ENCODE data around the gene INPP4B. TPM values are rescaled to one million over a fixed set of nuclear protein-coding genes. Genes with fewer than 3 reads are reported as not detected.

INPP4B gene
- total and polyA plus RNA-seq, 7 donors = 1.5 to 16.8 (median 9.5) TPM

DNA sequence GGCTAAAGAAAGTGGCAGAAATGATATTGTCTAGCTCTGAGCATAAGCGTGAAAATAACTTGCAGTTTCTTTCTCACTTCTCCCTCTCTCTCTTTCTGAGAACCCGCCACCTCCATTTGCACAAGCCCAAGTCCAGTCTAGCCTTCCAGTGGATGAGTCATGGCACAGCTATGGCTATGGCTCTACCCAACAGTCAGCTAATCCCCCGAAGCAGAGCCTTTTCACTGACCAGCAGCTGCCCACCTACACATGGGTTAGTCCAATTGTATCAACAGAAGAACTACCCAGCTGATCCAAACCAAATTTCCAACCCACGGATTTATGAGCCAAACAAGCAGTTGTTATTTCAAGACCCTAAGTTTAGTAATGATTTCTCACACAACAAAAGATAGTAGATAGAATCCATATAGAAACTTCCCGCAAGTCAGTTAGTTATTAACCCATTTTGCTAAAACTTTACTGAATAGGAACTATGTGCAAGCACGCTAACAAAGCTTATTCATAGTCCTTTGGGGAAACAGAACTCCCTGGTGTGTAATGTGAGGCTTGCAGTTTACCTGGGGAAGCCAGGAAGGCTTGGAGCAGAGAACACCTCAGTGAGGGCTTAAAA, 282.3 kb downstream of the INPP4B start:
- WGBS, 3 donors = 75 to 82% (median 80%) methylated on average over 6 of the region's 6 CpGs
- intact Hi-C loops (cut with DNase I) = no loop called here

DNA sequence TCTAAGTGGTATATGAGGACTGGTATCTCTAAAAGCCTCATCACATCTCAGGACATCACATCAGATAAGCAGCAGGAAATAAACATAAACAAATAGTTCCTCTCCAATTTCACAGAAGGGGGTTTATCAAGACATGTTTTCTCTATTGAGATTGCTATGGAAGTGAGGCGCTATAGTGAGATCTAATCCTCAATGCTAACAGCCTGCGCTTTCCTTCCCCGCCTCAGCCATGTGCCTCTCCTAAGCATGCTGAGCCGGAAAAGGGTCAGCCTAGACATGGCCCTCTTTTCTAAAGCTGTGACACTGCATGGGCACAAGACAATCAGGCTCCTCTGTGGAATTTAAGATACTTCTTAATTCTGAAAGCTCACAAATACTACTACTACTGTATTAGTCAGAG, 286.1 kb downstream of the INPP4B start:
- no peak for DNase-seq
- Histone ChIP-seq H3K9me3 (no peaks in the 10 kb centered on the region), H3K36me3 (ENCODE audit: insufficient read depth in 1 of 2, low read depth in 1 of 2) (no peaks in the 10 kb centered on the region), H3K27ac (no peak overlapping the region), H3K27me3 (ENCODE audit: insufficient read depth in 3 of 3, low read length in 2 of 3) (no peaks in the 10 kb centered on the region), H3K4me1 (no peaks in the 10 kb centered on the region), H3K4me3 (no peak overlapping the region)
- ATAC-seq = no peak
- TF ChIP-seq, protein P1, sequence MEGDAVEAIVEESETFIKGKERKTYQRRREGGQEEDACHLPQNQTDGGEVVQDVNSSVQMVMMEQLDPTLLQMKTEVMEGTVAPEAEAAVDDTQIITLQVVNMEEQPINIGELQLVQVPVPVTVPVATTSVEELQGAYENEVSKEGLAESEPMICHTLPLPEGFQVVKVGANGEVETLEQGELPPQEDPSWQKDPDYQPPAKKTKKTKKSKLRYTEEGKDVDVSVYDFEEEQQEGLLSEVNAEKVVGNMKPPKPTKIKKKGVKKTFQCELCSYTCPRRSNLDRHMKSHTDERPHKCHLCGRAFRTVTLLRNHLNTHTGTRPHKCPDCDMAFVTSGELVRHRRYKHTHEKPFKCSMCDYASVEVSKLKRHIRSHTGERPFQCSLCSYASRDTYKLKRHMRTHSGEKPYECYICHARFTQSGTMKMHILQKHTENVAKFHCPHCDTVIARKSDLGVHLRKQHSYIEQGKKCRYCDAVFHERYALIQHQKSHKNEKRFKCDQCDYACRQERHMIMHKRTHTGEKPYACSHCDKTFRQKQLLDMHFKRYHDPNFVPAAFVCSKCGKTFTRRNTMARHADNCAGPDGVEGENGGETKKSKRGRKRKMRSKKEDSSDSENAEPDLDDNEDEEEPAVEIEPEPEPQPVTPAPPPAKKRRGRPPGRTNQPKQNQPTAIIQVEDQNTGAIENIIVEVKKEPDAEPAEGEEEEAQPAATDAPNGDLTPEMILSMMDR (IDR thresholded peaks at IDR 0.05) = no peak
- WGBS, 3 donors = 94 to 98% (median 95%) methylated on average over 4 of the region's 4 CpGs
- intact Hi-C loops (cut with DNase I) = no loop called here

More for the DNA sequence above, 282.3 kb downstream of the INPP4B start:
- no peaks in the 10 kb centered on the region for H3K36me3 ChIP-seq (ENCODE audit: insufficient read depth in 1 of 2, low read depth in 1 of 2)
- H3K27me3 ChIP-seq (ENCODE audit: insufficient read depth in 3 of 3, low read length in 2 of 3) = no peaks in the 10 kb centered on the region
- TF ChIP-seq, protein P1 (IDR thresholded peaks at IDR 0.05) = no peak
- H3K4me3 ChIP-seq = no peak overlapping the region
- no peak overlapping the region for H3K27ac ChIP-seq
- no peaks in the 10 kb centered on the region for H3K9me3 ChIP-seq
- no peaks in the 10 kb centered on the region for H3K4me1 ChIP-seq
- ATAC-seq (peak in 1 of 4 donors; percentile 38), DNase-seq (no peak)

DNA sequence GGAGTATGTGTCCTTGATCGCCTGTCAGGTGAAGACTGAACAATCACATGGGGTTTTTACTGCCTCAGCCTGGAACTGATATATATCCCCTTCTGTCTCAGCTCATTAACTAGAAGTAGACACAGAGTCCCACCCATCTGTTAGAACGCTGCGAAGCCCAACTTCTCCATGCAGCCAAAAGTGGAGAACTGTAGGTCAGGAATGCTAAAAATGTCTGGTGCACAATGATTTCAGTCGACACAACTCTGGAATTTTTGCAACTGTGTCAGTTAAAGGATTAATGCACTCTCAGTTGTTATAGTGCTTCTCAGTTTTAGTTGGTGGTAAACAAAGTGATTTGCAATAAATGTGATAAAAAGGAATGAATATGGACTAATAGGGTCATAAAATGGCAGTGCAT, 287.2 kb downstream of the INPP4B start:
- Histone ChIP-seq H3K27ac (no peak overlapping the region), H3K36me3 (ENCODE audit: insufficient read depth in 1 of 2, low read depth in 1 of 2) (no peaks in the 10 kb centered on the region), H3K4me1 (no peaks in the 10 kb centered on the region), H3K4me3 (no peak overlapping the region), H3K27me3 (ENCODE audit: insufficient read depth in 3 of 3, low read length in 2 of 3) (no peaks in the 10 kb centered on the region), H3K9me3 (no peaks in the 10 kb centered on the region)
- ATAC-seq (no peak), DNase-seq (no peak)
- intact Hi-C loops (cut with DNase I) = no loop called here
- WGBS, 3 donors = 38 to 47% (median 42%) methylated on average over 4 of the region's 4 CpGs
- TF ChIP-seq, protein P1 (IDR thresholded peaks at IDR 0.05) = no peak

DNA sequence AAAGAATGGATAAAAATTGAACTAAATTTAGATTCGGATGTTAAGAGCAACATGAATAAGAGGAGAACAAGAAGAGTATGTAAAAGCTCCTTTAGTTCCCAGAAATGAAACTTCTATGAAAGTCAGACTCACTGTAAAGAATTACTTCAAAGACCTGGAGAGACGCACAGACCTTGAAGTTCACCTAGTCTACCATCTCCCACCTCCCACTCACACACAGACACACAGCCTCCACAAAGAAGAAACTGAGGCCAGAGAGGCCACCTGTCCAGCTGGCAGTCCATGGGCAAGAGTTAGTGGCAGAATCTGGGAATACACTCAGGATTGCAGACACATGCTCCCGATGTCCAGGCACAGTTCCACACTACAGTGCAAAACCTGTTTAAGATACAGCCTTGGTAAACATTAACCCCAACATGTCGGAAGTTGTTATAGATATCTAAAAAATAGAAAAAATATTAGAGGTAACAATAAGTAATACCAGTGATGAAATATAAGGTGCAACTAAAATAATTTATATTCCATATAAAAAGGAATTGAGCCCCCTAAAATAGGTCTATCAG, 288.8 kb downstream of the INPP4B start:
- TF ChIP-seq, protein P1 (IDR thresholded peaks at IDR 0.05) = no peak
- H3K27me3 ChIP-seq (ENCODE audit: insufficient read depth in 3 of 3, low read length in 2 of 3) = no peaks in the 10 kb centered on the region
- WGBS, 3 donors = 90 to 94% (median 91%) methylated on average over 4 of the region's 4 CpGs

More for the DNA sequence above, 288.8 kb downstream of the INPP4B start:
- H3K36me3 ChIP-seq (ENCODE audit: insufficient read depth in 1 of 2, low read depth in 1 of 2) = no peaks in the 10 kb centered on the region
- no peaks in the 10 kb centered on the region for H3K4me1 ChIP-seq
- intact Hi-C loops (cut with DNase I) = no loop called here
- DNase-seq (no peak), ATAC-seq (no peak)
- H3K27ac ChIP-seq = no peak overlapping the region
- no peak overlapping the region for H3K4me3 ChIP-seq
- H3K9me3 ChIP-seq = no peaks in the 10 kb centered on the region

All from psoas muscle (tissue), 8 donors.